ENCODE data around the gene TLCD4.
"Not testable (repeated sequence)": the region's sequence is repeated elsewhere in the genome, so short reads cannot be mapped to it uniquely, and the experiment has no call there.

Gene TLCD4

DNA sequence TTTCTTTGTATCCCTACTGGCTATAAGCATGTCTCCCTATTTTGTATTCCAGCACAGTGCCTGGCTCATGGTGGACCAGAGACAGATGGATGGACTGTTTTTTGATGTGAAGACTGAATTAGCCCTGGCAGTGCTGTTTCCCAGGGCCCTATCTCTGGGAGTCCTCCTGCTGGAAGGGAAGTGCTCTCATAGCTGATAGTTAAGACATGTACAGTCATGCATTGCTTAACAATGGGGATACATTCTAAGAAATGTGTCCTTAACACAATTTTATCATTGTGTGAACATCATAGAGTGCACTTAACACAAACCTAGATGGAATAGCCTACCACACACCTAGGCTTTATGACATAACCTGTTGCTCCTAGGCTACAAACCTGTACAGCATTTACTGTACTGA is 21.1 kb downstream of the TLCD4 start:
- DNase-seq (ENCODE audit: low spot score), result no peak
- in situ Hi-C loops (cut with MboI; ENCODE audit: low sequenced_read_pairs, unreplicated experiment), result no loop called here
- TF ChIP-seq, protein P1, sequence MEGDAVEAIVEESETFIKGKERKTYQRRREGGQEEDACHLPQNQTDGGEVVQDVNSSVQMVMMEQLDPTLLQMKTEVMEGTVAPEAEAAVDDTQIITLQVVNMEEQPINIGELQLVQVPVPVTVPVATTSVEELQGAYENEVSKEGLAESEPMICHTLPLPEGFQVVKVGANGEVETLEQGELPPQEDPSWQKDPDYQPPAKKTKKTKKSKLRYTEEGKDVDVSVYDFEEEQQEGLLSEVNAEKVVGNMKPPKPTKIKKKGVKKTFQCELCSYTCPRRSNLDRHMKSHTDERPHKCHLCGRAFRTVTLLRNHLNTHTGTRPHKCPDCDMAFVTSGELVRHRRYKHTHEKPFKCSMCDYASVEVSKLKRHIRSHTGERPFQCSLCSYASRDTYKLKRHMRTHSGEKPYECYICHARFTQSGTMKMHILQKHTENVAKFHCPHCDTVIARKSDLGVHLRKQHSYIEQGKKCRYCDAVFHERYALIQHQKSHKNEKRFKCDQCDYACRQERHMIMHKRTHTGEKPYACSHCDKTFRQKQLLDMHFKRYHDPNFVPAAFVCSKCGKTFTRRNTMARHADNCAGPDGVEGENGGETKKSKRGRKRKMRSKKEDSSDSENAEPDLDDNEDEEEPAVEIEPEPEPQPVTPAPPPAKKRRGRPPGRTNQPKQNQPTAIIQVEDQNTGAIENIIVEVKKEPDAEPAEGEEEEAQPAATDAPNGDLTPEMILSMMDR (IDR thresholded peaks at IDR 0.05; ENCODE audit: borderline replicate concordance, control extremely low read depth, extremely low read depth, insufficient read depth, missing control alignments), result no peak

DNA sequence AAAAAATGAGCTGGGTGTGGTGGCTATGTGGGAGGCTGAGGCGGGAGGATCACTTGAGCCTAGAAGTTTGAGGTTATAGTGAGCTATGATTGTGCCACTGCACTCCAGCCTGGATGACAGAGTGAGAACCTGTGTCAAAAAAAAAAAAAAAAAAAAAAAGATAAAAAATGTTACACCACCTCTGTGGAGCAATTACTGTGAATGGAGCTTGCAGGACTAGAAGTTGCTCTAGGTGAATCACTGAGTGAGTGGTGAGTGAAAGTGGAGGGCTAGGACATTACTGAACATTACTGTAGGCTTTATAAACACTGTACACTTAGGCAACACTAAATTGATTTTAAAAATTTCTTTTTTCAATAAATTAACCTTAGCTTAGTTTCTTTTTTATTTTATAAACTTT is 21.9 kb downstream of the TLCD4 start:
- DNase-seq (ENCODE audit: low spot score), result no peak
- TF ChIP-seq, protein P1 (IDR thresholded peaks at IDR 0.05; ENCODE audit: borderline replicate concordance, control extremely low read depth, extremely low read depth, insufficient read depth, missing control alignments), result no peak
- in situ Hi-C loops (cut with MboI; ENCODE audit: low sequenced_read_pairs, unreplicated experiment), result no loop called here

DNA sequence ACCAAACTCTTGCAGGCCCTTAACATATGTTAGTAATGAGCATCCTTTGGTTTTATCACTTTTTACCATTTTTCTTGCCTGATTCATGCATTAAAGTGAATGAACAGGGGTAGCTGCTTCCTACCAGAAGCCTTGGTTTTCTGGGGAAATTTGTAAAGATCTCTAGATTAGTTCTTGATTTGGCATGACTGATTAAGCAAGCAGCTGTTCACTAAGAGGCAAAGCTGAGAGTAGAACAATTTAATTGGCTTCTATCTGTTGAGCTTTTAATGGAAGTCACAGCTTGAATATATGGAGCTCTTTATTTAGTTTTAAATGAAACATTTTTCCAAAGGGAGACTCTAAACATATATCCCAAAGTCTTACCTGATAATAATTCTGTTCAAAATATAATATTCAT is 23.6 kb downstream of the TLCD4 start:
- in situ Hi-C loops (cut with MboI; ENCODE audit: low sequenced_read_pairs, unreplicated experiment), result no loop called here
- TF ChIP-seq, protein P1 (IDR thresholded peaks at IDR 0.05; ENCODE audit: borderline replicate concordance, control extremely low read depth, extremely low read depth, insufficient read depth, missing control alignments), result no peak

GRCh38 chr1:95145493-95145892 is 28.3 kb downstream of the TLCD4 start:
- TF ChIP-seq, protein P1 (IDR thresholded peaks at IDR 0.05; ENCODE audit: borderline replicate concordance, control extremely low read depth, extremely low read depth, insufficient read depth, missing control alignments), result no peak
- in situ Hi-C loops (cut with MboI; ENCODE audit: low sequenced_read_pairs, unreplicated experiment), result no loop called here
- DNase-seq (ENCODE audit: low spot score), result no peak

More for the DNA sequence above, 23.6 kb downstream of the TLCD4 start:
- DNase-seq (ENCODE audit: low spot score), result no peak

- TF ChIP-seq, protein P1 (IDR thresholded peaks at IDR 0.05; ENCODE audit: borderline replicate concordance, control extremely low read depth, extremely low read depth, insufficient read depth, missing control alignments), result no peak
- in situ Hi-C loops (cut with MboI; ENCODE audit: low sequenced_read_pairs, unreplicated experiment), result no loop called here
- DNase-seq (ENCODE audit: low spot score), result no peak
Observed at GRCh38 chr1:95146637-95147036, 29.5 kb downstream of the TLCD4 start.

- in situ Hi-C loops (cut with MboI; ENCODE audit: low sequenced_read_pairs, unreplicated experiment), result no loop called here
- no peak for DNase-seq (ENCODE audit: low spot score)
- TF ChIP-seq, protein P1 (IDR thresholded peaks at IDR 0.05; ENCODE audit: borderline replicate concordance, control extremely low read depth, extremely low read depth, insufficient read depth, missing control alignments), result no peak
Observed at GRCh38 chr1:95154096-95154495, 36.9 kb downstream of the TLCD4 start.

- in situ Hi-C loops (cut with MboI; ENCODE audit: low sequenced_read_pairs, unreplicated experiment); DNase-seq (ENCODE audit: low spot score): not testable (repeated sequence)
Observed at GRCh38 chr1:95165569-95165968, 48.4 kb downstream of the TLCD4 start.

All from GM13976 (cell line).